H9 (cell line): ENCODE data around the gene CDX2. TPM values are rescaled to one million over a fixed set of nuclear protein-coding genes. Genes with fewer than 3 reads are reported as not detected.
A peak's percentile ranks its signal among the peaks of the same experiment; 100 is the strongest.

Experiments
- DNase-seq: peaks from one replicate; pipeline ENCODE4 v3.0.0-alpha.2; 2017
- H2AFZ ChIP-seq: one replicate; pipeline ENCODE4 v1.6.1; 2013; ENCODE audit warnings: mild to moderate bottlenecking, low read length, control low read depth, moderate library complexity
- H2AK5ac ChIP-seq: 2 replicates; pipeline ENCODE4 v1.6.1; 2013; ENCODE audit warnings: low read length, control low read depth, mixed read lengths; ENCODE audit not compliant: insufficient read length
- H2BK120ac ChIP-seq: one replicate; pipeline ENCODE4 v1.6.1; 2013; ENCODE audit warnings: low read depth, mild to moderate bottlenecking, low read length, control low read depth, inconsistent platforms; ENCODE audit not compliant: poor library complexity, severe bottlenecking
- H2BK12ac ChIP-seq: 2 replicates; pipeline ENCODE4 v1.6.1; 2013; ENCODE audit warnings: low read length, control low read depth, mixed read lengths, low read depth; ENCODE audit not compliant: insufficient read length
- H2BK15ac ChIP-seq: 2 replicates; pipeline ENCODE4 v1.6.1; 2013; ENCODE audit warnings: low read depth, low read length, control low read depth
- H2BK20ac ChIP-seq: one replicate; pipeline ENCODE4 v1.6.1; 2013; ENCODE audit warnings: low read depth, mild to moderate bottlenecking, low read length, control low read depth, inconsistent platforms; ENCODE audit not compliant: poor library complexity, severe bottlenecking
- H2BK5ac ChIP-seq: 2 replicates; pipeline ENCODE4 v1.6.1; 2013; ENCODE audit warnings: low read length, control low read depth, mixed read lengths; ENCODE audit not compliant: insufficient read length
- H3K14ac ChIP-seq: 2 replicates; pipeline ENCODE4 v1.6.1; 2013; ENCODE audit warnings: low read length, control low read depth; ENCODE audit not compliant: insufficient read depth
- H3K18ac ChIP-seq: 2 replicates; pipeline ENCODE4 v1.6.1; 2013; ENCODE audit warnings: low read depth, mild to moderate bottlenecking, mixed read lengths, low read length, control low read depth; ENCODE audit not compliant: insufficient read length
- H3K23ac ChIP-seq: 2 replicates; pipeline ENCODE4 v1.6.1; 2013; ENCODE audit warnings: low read length, control low read depth, mixed read lengths, low read depth; ENCODE audit not compliant: insufficient read length
- H3K23me2 ChIP-seq: 2 replicates; pipeline ENCODE4 v1.6.1; 2013; ENCODE audit warnings: low read depth, mild to moderate bottlenecking, mixed read lengths, low read length, control low read depth; ENCODE audit not compliant: insufficient read length, poor library complexity, severe bottlenecking
- H3K27ac ChIP-seq: 2 replicates; pipeline ENCODE4 v1.5.1; 2013; ENCODE audit warnings: low read length, control low read depth, mixed read lengths, low read depth; ENCODE audit not compliant: insufficient read length
- H3K27me3 ChIP-seq: 2 replicates; pipeline ENCODE4 v1.6.1; 2013; ENCODE audit warnings: low read length, control low read depth, inconsistent platforms; ENCODE audit not compliant: insufficient read depth
- H3K4ac ChIP-seq: 2 replicates; pipeline ENCODE4 v1.6.1; 2013; ENCODE audit warnings: low read depth, mild to moderate bottlenecking, control low read depth, inconsistent platforms, low read length, moderate library complexity
- H3K4me1 ChIP-seq: 2 replicates; pipeline ENCODE4 v1.6.1; 2013; ENCODE audit warnings: low read length, control low read depth, inconsistent platforms; ENCODE audit not compliant: insufficient read depth
- H3K4me2 ChIP-seq: 2 replicates; pipeline ENCODE4 v1.6.1; 2013; ENCODE audit warnings: low read length, control low read depth, mixed read lengths; ENCODE audit not compliant: insufficient read length, insufficient read depth
- H3K56ac ChIP-seq: 2 replicates; pipeline ENCODE4 v1.6.1; 2013; ENCODE audit warnings: low read depth, mild to moderate bottlenecking, mixed read lengths, low read length, control low read depth; ENCODE audit not compliant: insufficient read length
- H3K79me1 ChIP-seq: 2 replicates; pipeline ENCODE4 v1.6.1; 2013; ENCODE audit warnings: low read depth, mild to moderate bottlenecking, moderate library complexity, low read length, control low read depth, inconsistent platforms; ENCODE audit not compliant: insufficient read depth, poor library complexity, severe bottlenecking
- H3K79me2 ChIP-seq: 2 replicates; pipeline ENCODE4 v1.6.1; 2013; ENCODE audit warnings: low read length, control low read depth, inconsistent platforms; ENCODE audit not compliant: insufficient read depth
- H3K9ac ChIP-seq: 2 replicates; pipeline ENCODE4 v1.6.1; 2013; ENCODE audit warnings: low read length, control low read depth, mixed read lengths; ENCODE audit not compliant: insufficient read length; ENCODE audit errors: extremely low read depth
- H3K9me3 ChIP-seq: one replicate; pipeline ENCODE4 v1.6.1; 2013; ENCODE audit warnings: low read depth, low read length, inconsistent platforms; ENCODE audit not compliant: control insufficient read depth
- H3T11ph ChIP-seq: one replicate; pipeline ENCODE4 v1.6.1; 2013; ENCODE audit warnings: mild to moderate bottlenecking, low read length, control low read depth, inconsistent platforms
- H4K20me1 ChIP-seq: one replicate; pipeline ENCODE4 v1.6.1; 2013; ENCODE audit not compliant: control insufficient read depth, insufficient read length, insufficient read depth
- H4K5ac ChIP-seq: 2 replicates; pipeline ENCODE4 v1.6.1; 2013; ENCODE audit warnings: low read depth, mild to moderate bottlenecking, mixed read lengths, low read length, control low read depth; ENCODE audit not compliant: insufficient read length
- H4K8ac ChIP-seq: replicated peaks from 2 replicates; pipeline ENCODE4 v1.6.1; 2013; ENCODE audit warnings: low read length, control low read depth, mixed read lengths, low read depth; ENCODE audit not compliant: insufficient read length
- H4K91ac ChIP-seq: 2 replicates; pipeline ENCODE4 v1.6.1; 2013; ENCODE audit warnings: low read depth, mild to moderate bottlenecking, moderate library complexity, mixed read lengths, low read length, control low read depth; ENCODE audit not compliant: insufficient read length
- H3K27ac Mint-ChIP-seq, 3 experiments: 2 replicates in 2 of 3; 3 replicates in 1 of 3; pipeline ENCODE4 v1.8.0; 2020 to 2021; ENCODE audit warnings: mixed read lengths in 3 of 3, mild to moderate bottlenecking in 1 of 3, moderate library complexity in 1 of 3
- H3K27me3 Mint-ChIP-seq: 2 replicates; pipeline ENCODE4 v1.8.0; 2021; ENCODE audit warnings: low read depth, mild to moderate bottlenecking, moderate library complexity, mixed read lengths
- H3K36me3 Mint-ChIP-seq, 3 experiments: 2 replicates in 2 of 3; 3 replicates in 1 of 3; pipeline ENCODE4 v1.8.0; 2020 to 2021; ENCODE audit warnings: low read depth in 3 of 3, mixed read lengths in 3 of 3; ENCODE audit not compliant: insufficient read depth in 1 of 3
- H3K4me1 Mint-ChIP-seq, 2 experiments: 2 replicates each; pipeline ENCODE4 v1.8.0; 2020; ENCODE audit warnings: mixed read lengths in 2 of 2
- H3K4me3 Mint-ChIP-seq, 2 experiments: 2 replicates in 1 of 2; 3 replicates in 1 of 2; pipeline ENCODE4 v1.8.0; 2020 to 2021; ENCODE audit warnings: mild to moderate bottlenecking in 2 of 2, mixed read lengths in 2 of 2, moderate library complexity in 1 of 2
- H3K9me3 Mint-ChIP-seq, 2 experiments: 2 replicates in 1 of 2; 3 replicates in 1 of 2; pipeline ENCODE4 v1.8.0; 2020; ENCODE audit warnings: mild to moderate bottlenecking in 2 of 2, mixed read lengths in 2 of 2, moderate library complexity in 1 of 2
- CTCF ChIP-seq: fragments of 200-600 bp; sonication (generic); conservative IDR thresholded peaks from 3 replicates; pipeline ENCODE4 v1.8.0; 2021; ENCODE audit warnings: antibody characterized with exemption, mild to moderate bottlenecking
- WGBS: extraction: QIAGEN DNeasy Blood & Tissue Kit; methylation state at CpG from one replicate; pipeline ENCODE4 v1.1.7; 2013; ENCODE audit warnings: missing lambda C conversion rate, low lambda C conversion rate, mixed read lengths; ENCODE audit not compliant: insufficient read length; ENCODE audit errors: extremely low coverage; 5-methylcytosine and 5-hydroxymethylcytosine counted together
- total RNA-seq: library from RNA; stranded (reverse); gene quantifications from 2 replicates; pipeline ENCODE4 v1.2.1, GENCODE V29; 2021

The CDX2 gene
- total RNA-seq, 1 experiment from 2014 or later, result not detected

GRCh38 chr13:27954406-27954851 is 14.7 kb downstream of the CDX2 start:
- no peak overlapping the region for H3K56ac ChIP-seq
- no CpG with 5 or more reads among the region's 56 CpGs for WGBS
- H3K23ac ChIP-seq, result no peak overlapping the region
- no peak overlapping the region for H3T11ph ChIP-seq
- H2BK120ac ChIP-seq, result no peak overlapping the region
- no peaks in the 10 kb centered on the region; the same call in 1 of the 2 replicates for H3K4me1 ChIP-seq
- no peak overlapping the region for H4K5ac ChIP-seq
- no peaks in the 10 kb centered on the region for H3K79me1 ChIP-seq
- H3K4me2 ChIP-seq, result peak overlapping the region; percentile 65
- TF ChIP-seq CTCF, result no peak
- no peak overlapping the region for H2BK20ac ChIP-seq
- peak overlapping the region in 1 of 2 experiments; percentile 79; a peak in 3 of 5 replicates for H3K4me3 Mint-ChIP-seq
- H2AFZ ChIP-seq, result no peak overlapping the region
- H4K91ac ChIP-seq, result no peak overlapping the region
- H3K4ac ChIP-seq, result no peak overlapping the region
- no peak overlapping the region for H2BK12ac ChIP-seq
- no peak overlapping the region for H3K27ac ChIP-seq
- H2AK5ac ChIP-seq, result no peak overlapping the region
- H4K20me1 ChIP-seq, result no peaks in the 10 kb centered on the region
- peaks cover 0 to 9% of the 10 kb centered on the region in 2 experiments; a peak in 2 of 4 replicates for H3K4me1 Mint-ChIP-seq
- peak; percentile 66 for DNase-seq
- no peak overlapping the region for H2BK5ac ChIP-seq
- H3K27me3 ChIP-seq, result peaks cover 71% of the 10 kb centered on the region
- no peak overlapping the region for H3K14ac ChIP-seq
- no peak overlapping the region; the same call in 1 of the 2 replicates for H2BK15ac ChIP-seq
- H3K9me3 ChIP-seq, result no peaks in the 10 kb centered on the region
- no peak overlapping the region for H3K18ac ChIP-seq
- H4K8ac ChIP-seq, result no peak overlapping the region
- no peaks in the 10 kb centered on the region for H3K79me2 ChIP-seq
- H3K27me3 Mint-ChIP-seq, result peaks cover 98% of the 10 kb centered on the region
- H3K23me2 ChIP-seq, result peaks cover 7% of the 10 kb centered on the region
- H3K9ac ChIP-seq, result no peak overlapping the region
- H3K36me3 Mint-ChIP-seq, result no peaks in the 10 kb centered on the region
- no peak overlapping the region for H3K27ac Mint-ChIP-seq
- H3K9me3 Mint-ChIP-seq, result peaks cover 5 to 11% of the 10 kb centered on the region in 2 experiments; a peak in 3 of 5 replicates
